Loucy (cell line): Measurements from ENCODE around the gene ABTB2.

Source experiments
- EZH2phosphoT487 ChIP-seq: fragments of 200-600 bp; IDR thresholded peaks from 2 replicates; pipeline ENCODE4 v1.6.1; 2018; ENCODE audit warnings: antibody characterized with exemption, mild to moderate bottlenecking, moderate library complexity, borderline replicate concordance
- TF ChIP-seq, protein P1 (sequence below): fragments of 200-600 bp; sonication (generic); conservative IDR thresholded peaks from 2 replicates; pipeline ENCODE4 v1.5.1; 2014; ENCODE audit warnings: mild to moderate bottlenecking, antibody characterized with exemption, low read length

DNA sequence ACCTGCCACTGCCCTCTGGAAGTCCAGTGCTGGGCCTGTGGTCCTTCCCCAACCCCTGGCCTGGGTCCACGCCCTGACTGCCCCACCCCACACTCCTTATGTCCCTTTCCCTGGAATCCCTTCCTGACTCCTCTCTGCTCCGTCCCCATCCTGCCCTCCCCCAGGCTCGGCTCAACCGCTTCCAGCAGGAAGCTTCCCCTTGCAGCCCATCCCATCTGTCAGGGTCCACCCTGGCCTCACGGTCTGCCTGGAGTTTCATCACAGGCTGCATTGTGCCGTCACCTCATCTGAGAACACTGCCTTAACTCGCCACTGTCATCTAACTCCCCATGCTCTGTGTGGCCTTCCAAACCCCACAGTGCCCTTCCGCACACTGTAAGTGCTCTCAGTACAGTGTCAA is 188.1 kb downstream of the ABTB2 start:
- TF ChIP-seq, protein P1, sequence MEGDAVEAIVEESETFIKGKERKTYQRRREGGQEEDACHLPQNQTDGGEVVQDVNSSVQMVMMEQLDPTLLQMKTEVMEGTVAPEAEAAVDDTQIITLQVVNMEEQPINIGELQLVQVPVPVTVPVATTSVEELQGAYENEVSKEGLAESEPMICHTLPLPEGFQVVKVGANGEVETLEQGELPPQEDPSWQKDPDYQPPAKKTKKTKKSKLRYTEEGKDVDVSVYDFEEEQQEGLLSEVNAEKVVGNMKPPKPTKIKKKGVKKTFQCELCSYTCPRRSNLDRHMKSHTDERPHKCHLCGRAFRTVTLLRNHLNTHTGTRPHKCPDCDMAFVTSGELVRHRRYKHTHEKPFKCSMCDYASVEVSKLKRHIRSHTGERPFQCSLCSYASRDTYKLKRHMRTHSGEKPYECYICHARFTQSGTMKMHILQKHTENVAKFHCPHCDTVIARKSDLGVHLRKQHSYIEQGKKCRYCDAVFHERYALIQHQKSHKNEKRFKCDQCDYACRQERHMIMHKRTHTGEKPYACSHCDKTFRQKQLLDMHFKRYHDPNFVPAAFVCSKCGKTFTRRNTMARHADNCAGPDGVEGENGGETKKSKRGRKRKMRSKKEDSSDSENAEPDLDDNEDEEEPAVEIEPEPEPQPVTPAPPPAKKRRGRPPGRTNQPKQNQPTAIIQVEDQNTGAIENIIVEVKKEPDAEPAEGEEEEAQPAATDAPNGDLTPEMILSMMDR: no peak
- no peak for TF ChIP-seq EZH2phosphoT487
